Activated T-cell treated with anti-CD3 and anti-CD28 coated beads, Interleukin-2, amount 50 U/mL, for 24 hours (primary cell): ENCODE measurements around the gene SLC49A4.

Source experiments
- DNase-seq: peaks from one replicate; pipeline ENCODE4 v3.0.0-alpha.2; 2020
- H3K27ac Mint-ChIP-seq: 2 replicates; pipeline ENCODE4 v1.8.0; 2020; ENCODE audit warnings: mild to moderate bottlenecking, mixed read lengths
- H3K27me3 Mint-ChIP-seq: 2 replicates; pipeline ENCODE4 v1.8.0; 2020; ENCODE audit warnings: mixed read lengths
- H3K36me3 Mint-ChIP-seq: 2 replicates; pipeline ENCODE4 v1.8.0; 2020; ENCODE audit warnings: low read depth, mixed read lengths
- H3K4me1 Mint-ChIP-seq: 2 replicates; pipeline ENCODE4 v1.8.0; 2020; ENCODE audit warnings: low read depth, mixed read lengths
- H3K4me3 Mint-ChIP-seq: 2 replicates; pipeline ENCODE4 v1.8.0; 2020; ENCODE audit warnings: mild to moderate bottlenecking, moderate library complexity, mixed read lengths
- H3K9me3 Mint-ChIP-seq: 2 replicates; pipeline ENCODE4 v1.8.0; 2020; ENCODE audit warnings: mixed read lengths

SLC49A4 gene

DNA sequence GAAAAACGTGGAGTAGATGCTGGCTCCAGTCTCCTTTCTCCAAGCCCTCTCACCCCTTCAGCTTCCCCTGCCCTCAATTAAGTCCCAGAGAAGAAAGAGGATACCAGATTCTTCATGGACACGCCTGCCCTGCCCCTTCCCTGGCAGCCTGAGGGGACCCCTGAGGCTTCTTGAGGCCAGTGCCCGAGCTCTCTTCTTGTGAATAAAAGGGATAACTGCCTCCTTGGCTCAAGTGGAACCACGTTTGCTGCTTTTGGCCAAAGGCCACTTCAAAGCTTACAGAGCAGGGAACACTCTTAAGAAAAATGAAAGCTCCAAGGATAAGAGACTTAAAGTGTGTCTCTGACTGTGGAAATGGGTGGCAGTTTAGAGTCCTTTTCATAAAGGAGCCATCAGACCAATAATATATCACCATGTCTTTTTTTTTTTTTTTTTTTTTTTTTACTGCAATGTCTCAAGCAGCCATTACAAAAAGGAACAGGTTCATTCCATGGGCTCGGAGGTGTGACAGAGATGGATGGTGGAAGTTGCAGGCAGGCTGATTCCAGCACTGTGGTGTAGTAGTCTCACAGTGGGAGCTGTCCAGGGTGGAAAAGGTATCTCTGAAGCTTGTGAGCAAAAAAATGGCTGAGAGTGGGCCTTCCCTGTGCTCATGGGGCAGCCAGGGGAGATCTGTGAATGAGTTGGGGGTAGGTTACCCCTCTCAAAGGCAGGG lies 123.9 kb downstream of the SLC49A4 start:
- no peak for DNase-seq
- peaks cover 16% of the 10 kb centered on the region for H3K4me1 Mint-ChIP-seq
- H3K9me3 Mint-ChIP-seq: no peaks in the 10 kb centered on the region
- H3K27me3 Mint-ChIP-seq: peaks cover 28% of the 10 kb centered on the region
- no peak overlapping the region for H3K27ac Mint-ChIP-seq
- H3K36me3 Mint-ChIP-seq: no peaks in the 10 kb centered on the region
- H3K4me3 Mint-ChIP-seq: no peak overlapping the region

DNA sequence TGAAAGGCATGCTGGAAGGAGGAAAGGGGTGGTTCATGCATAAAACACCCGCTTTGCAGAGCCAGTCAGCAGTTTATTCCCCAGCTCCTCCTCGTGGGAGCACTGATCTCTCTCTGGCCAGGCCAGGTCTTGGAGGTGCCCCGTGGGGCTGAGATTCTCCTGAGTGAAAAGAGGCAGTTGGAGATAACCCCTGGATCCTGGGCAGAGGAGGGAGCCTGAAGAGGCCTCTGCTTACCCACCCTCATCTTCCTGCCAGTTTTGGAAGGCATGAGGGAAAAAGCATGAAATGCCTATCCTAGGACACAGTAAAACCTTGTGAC lies 124.4 kb downstream of the SLC49A4 start:
- Mint-ChIP-seq H3K27ac (no peak overlapping the region), H3K9me3 (no peaks in the 10 kb centered on the region), H3K36me3 (no peaks in the 10 kb centered on the region), H3K4me3 (no peak overlapping the region), H3K27me3 (peaks cover 23% of the 10 kb centered on the region), H3K4me1 (peaks cover 16% of the 10 kb centered on the region)
- DNase-seq: no peak

DNA sequence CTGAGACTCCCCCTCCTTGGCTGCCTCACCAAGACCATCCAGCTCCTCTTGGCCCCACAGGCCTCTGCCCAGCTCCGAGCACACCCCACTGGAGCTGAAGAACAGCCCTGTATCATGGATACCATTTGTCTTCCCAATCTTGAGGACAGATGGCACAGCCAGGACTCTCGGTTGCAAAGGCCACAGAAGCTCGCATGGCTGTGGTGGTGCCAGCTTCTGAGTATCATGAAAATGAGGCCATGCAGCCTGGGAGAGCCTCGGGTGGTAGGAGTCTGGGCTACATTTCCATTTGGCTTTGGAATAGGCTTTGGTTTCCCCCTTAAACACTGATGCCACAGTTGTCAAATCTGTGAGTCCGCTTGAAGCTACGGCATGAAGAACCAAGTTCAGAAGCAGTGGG lies 126.1 kb downstream of the SLC49A4 start:
- no peaks in the 10 kb centered on the region for H3K9me3 Mint-ChIP-seq
- H3K27me3 Mint-ChIP-seq: peaks cover 22% of the 10 kb centered on the region
- no peak overlapping the region for H3K4me3 Mint-ChIP-seq
- no peak overlapping the region for H3K27ac Mint-ChIP-seq
- H3K36me3 Mint-ChIP-seq: no peaks in the 10 kb centered on the region
- DNase-seq: no peak
- H3K4me1 Mint-ChIP-seq: peaks cover 12% of the 10 kb centered on the region

DNA sequence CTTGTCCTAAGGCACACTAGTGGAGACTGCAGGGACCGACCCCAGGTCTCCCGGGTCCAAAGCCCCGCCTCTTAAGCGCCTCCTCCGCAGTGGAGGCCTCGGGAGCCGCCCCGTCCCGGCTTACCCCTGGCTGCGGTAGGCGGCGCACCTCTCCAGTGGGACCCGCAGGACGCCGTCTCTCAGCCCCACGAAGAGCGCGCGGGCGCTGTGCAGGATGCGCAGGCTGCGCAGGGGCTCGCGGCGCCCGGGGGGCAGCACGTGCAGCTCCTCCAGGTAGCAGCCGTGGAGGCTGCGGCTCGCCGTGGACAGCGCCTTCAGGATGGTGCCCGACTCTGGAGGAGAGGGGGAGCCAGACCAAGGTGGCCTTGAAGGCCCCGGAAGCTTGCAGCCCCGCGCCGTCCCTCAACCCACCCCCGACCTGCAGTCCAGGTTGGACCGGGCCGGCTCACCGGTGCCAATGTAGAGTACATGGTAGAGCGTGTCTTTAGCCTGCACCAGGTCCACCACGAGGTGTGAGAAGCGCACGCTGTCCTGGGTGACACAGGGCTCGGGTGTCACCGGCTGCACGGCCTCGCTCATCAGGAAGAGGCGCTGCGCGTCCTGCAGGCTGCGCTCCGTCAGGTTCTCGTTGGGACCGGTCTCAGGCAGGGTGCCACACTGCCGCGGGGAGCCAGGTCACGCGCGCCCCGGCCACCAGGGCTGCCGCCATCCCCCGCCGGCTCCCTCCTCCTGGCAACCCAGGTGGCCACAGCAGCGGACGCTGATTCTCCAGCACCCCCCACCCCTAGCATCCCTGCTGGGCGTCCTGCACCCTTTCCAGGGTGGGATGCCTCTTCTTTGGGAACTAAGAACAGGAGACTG lies 127.2 kb downstream of the SLC49A4 start:
- Mint-ChIP-seq H3K4me1 (peaks cover 7% of the 10 kb centered on the region), H3K36me3 (no peaks in the 10 kb centered on the region), H3K27ac (no peak overlapping the region), H3K9me3 (no peaks in the 10 kb centered on the region), H3K4me3 (peak overlapping the region; percentile 19), H3K27me3 (peaks cover 19% of the 10 kb centered on the region)
- peak; percentile 53 for DNase-seq

DNA sequence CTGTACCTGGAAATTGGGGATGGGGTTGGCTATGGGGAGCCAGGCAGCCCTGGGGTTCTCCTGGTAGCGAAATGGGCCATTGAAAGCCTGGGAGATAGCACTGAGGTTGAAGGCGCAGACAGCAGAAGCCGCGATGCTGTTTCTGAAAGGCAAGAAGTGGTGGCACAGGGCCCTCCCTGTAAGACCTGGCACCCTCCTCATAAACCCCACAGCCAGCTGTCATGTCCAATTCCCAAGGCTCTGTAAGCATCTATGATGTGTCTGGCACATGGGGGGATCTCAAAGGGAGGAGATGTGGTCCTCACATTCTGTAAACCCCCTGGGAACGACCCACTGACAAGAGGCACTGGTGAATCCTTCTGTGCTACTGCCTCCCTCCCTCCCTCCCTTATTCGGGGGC lies 128.7 kb downstream of the SLC49A4 start:
- Mint-ChIP-seq H3K9me3 (no peaks in the 10 kb centered on the region), H3K27me3 (peaks cover 19% of the 10 kb centered on the region), H3K4me3 (no peak overlapping the region), H3K36me3 (no peaks in the 10 kb centered on the region), H3K4me1 (peaks cover 7% of the 10 kb centered on the region), H3K27ac (no peak overlapping the region)
- DNase-seq: no peak

DNA sequence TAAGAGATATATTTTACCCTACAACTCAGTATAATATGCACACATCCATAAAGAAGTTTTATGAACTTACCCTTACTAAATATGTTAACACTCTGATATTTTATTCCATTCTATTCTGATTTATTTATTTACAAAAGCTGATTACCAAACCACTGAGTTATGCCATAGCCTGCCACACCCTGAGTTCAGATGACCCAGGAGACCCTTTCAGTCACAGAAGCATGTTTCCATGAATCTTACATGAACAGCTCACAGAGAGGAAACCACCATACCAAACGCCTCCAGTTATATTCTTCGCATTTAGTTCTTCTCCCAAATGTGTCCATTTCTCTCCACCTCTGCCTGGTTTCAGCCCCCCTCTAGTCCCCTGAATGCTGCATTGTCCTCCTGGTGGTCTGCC lies 129.2 kb downstream of the SLC49A4 start:
- no peak for DNase-seq
- peaks cover 19% of the 10 kb centered on the region for H3K27me3 Mint-ChIP-seq
- no peak overlapping the region for H3K4me3 Mint-ChIP-seq
- no peaks in the 10 kb centered on the region for H3K36me3 Mint-ChIP-seq
- no peak overlapping the region for H3K27ac Mint-ChIP-seq
- peaks cover 7% of the 10 kb centered on the region for H3K4me1 Mint-ChIP-seq
- no peaks in the 10 kb centered on the region for H3K9me3 Mint-ChIP-seq

DNA sequence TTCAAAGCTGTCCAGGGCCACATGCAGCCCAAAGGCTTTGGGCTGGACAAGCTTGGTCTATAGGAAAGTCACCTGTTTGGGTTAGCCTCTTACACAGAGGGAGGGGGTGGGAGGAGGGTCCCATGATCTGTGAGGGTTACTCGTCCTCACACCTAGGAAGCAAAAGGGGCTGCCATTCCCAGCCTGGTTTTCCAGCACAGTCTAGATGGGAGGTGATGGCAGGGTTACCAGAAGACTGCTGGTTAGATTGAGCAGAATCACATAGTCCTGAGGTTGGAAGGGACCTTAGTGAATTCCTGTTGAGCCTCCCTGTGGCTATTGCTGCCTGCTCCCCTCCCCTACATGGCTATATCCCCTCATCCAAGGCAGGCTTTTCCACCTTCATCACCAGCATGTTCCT lies 130.9 kb downstream of the SLC49A4 start:
- Mint-ChIP-seq H3K4me1 (peaks cover 7% of the 10 kb centered on the region), H3K36me3 (no peaks in the 10 kb centered on the region), H3K9me3 (no peaks in the 10 kb centered on the region), H3K27me3 (peaks cover 9% of the 10 kb centered on the region), H3K4me3 (no peak overlapping the region), H3K27ac (no peak overlapping the region)
- DNase-seq: no peak

DNA sequence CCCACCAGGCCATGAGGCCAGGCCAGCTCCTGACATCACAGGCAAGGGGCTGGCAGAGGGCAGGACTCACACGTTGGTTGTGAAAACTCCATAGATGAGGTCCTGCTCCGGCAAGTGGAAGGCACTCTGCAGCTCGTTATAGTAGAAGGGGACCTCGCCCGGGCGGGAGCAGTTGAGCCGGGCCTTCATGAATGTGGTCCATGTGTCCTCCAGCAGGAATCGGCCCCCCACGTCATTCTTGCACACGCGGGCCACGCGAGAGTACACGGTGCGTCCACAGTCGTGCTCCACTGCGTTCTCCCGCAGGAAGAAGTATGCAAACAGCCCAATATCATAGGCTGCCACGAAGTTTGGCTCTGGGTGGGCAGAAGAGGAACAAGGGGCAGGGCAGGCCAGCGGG lies 131.5 kb downstream of the SLC49A4 start:
- H3K9me3 Mint-ChIP-seq: no peaks in the 10 kb centered on the region
- no peak overlapping the region for H3K27ac Mint-ChIP-seq
- H3K4me3 Mint-ChIP-seq: no peak overlapping the region
- no peak for DNase-seq
- no peaks in the 10 kb centered on the region for H3K36me3 Mint-ChIP-seq
- H3K27me3 Mint-ChIP-seq: peaks cover 3% of the 10 kb centered on the region
- peaks cover 7% of the 10 kb centered on the region for H3K4me1 Mint-ChIP-seq

DNA sequence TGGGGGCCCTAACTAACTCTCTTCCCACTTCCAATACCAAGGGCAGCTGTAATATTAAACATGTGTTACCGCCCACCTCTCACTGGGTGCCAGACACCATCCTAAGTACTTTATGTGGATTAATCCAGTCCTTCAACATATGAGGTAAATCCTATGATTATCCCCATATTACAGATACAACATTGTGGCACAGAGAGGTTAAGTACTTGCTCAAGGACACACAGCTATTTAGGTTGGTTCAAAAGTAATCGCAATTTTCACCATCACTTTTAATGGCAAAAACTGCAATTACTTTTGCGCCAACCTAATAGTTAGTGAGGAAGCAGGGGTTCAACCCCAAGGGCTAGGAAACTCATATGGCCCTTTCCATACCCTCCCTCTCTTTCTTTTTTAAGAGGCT lies 131.9 kb downstream of the SLC49A4 start:
- no peak overlapping the region for H3K27ac Mint-ChIP-seq
- H3K4me1 Mint-ChIP-seq: peaks cover 4% of the 10 kb centered on the region
- H3K9me3 Mint-ChIP-seq: no peaks in the 10 kb centered on the region
- no peaks in the 10 kb centered on the region for H3K27me3 Mint-ChIP-seq
- H3K4me3 Mint-ChIP-seq: no peak overlapping the region
- DNase-seq: no peak
- no peaks in the 10 kb centered on the region for H3K36me3 Mint-ChIP-seq

DNA sequence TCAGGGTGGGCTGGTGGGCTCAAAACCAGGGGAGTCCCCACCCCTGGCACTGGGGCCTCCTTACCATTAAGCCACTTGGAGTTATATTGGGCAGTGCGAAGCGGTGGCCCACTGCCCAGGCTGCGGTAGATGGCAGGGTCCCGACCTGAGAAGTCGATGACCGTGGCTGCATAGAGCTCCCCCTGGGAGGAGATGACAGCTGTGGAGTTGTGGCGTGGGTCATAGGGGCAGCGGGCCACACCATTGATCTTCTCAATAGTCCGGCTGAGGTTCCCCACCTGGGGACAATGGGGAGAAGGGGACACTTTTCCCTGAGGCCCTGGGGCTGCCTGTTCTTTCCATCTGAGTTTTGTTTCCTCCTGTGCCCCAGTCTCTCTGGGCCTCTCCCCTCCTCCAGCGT lies 132.9 kb downstream of the SLC49A4 start:
- no peak for DNase-seq
- Mint-ChIP-seq H3K9me3 (no peaks in the 10 kb centered on the region), H3K27me3 (no peaks in the 10 kb centered on the region), H3K4me3 (no peak overlapping the region), H3K4me1 (no peaks in the 10 kb centered on the region), H3K36me3 (no peaks in the 10 kb centered on the region), H3K27ac (no peak overlapping the region)

DNA sequence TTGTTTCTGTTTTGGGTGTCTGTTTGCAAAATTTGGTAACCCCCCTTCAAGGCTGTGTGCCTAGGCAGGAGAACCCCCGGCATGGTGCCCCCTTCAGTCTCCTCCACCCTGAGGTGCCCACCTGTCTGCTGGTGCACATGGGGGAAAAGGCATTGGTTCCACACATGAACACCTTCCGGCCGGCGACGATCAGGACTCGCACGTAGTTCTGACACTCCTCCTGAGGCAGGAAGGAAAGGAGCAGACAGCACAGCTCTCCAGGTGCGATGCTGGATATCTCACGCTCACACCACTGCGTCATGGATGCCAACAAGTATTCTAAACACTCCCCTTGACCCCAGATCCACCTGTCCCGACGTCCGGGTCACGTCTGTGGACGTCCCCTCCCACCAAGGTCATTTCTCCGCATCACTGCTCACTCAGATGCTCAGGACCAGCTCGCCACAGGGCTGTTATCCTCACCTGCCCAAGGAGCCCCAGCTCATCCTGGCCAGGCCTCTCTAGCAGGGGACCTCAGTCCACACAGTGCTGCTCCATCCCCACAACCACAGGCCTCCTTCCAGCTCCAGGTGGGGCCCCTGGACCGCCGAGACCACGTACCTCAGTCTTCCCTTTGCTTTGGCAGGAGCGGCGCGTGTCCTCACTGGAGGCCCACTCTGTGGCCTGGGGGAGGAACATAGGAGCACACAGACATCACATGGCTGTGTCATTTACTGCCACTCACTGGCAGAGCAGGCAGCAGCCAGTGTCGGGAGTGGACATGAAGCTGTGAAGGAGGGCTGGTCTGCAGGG lies 133.7 kb downstream of the SLC49A4 start:
- no peaks in the 10 kb centered on the region for H3K27me3 Mint-ChIP-seq
- no peak overlapping the region for H3K4me3 Mint-ChIP-seq
- H3K36me3 Mint-ChIP-seq: no peaks in the 10 kb centered on the region
- no peak for DNase-seq
- no peaks in the 10 kb centered on the region for H3K9me3 Mint-ChIP-seq
- no peaks in the 10 kb centered on the region for H3K4me1 Mint-ChIP-seq
- no peak overlapping the region for H3K27ac Mint-ChIP-seq

DNA sequence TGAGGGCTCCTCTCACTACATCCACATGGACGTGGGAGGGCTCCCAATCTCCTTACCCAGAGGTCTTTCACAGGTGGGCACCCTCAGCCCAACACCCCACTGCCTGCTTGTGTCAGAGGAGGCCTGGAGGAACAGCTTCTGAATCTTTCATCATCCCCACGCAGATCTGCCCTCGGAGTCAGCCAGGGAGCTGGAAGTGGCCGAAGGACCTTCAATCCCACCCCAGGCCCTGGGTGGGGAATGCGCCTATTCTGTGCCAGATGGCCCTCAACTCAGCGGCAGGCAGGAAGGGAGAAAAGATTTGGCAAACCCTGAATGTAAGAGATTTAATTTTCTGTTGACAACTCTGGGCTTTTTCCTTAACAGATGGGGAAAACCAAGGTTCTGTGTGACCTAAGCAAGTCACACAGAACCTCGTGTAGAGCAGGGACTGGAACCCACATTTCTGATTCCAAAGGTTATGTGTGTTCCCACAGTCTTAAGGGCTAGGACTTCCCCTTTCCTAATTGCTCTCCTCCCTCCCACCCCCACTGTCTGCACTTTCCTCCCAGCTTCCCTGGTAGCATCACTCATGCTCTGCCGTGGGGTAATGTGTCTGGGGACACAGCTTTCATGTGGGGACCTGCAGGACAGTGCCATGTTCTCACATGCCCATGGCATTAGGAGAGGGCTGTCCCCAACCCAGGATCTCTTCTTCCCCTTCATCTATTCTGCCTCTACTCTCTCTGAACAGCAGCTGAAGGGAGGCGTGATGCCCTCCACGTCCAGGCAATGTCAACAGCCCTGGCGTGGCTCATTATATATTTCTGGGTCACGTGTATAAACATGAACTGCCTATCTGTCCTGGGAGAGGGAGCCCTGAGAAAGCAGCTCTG lies 134.6 kb downstream of the SLC49A4 start:
- H3K27me3 Mint-ChIP-seq: no peaks in the 10 kb centered on the region

DNA sequence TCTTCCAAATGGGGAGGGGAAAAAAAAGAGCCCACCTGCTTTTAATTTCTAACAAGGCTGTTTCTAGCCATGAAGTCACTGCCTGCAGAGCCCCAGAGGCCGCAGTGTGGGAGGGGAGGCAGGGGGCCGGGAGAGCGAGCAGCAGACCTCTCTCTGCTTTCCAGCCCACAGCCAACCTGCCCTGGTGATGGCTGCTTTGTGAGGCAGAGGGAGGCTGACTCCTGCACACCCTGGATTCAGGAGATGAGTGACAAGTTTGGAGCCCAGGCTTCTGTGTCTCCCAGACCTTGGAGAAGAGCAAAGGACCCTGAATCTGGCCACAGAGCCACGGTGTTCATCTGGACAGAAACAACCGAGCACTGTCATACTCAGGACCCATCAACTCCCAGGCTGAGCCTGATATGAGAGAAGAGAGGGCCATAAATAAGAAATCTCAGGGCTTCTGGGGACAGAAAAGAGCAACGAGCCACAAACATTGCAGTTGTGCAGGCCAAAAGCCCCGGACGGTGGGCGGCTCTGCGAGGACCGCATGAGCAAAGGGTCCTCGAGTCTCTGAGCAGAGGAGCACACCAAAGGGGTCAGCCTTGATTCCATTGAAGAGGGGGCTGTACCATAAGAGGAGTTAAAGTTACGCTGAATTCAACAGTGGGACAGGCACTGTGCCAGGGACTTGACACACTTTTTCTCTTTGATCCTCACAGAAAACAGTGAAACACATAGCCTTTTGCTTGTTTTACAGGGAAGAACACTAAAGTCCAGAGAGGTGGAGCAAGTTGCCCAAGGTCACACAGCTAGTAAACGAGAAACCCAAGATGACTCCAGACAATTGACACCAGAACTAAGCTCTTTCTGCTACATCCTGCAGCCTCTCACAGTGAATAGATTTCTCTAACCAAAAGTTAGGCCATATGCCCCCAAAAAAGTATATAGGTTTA lies 135.5 kb downstream of the SLC49A4 start:
- Mint-ChIP-seq H3K27me3 (no peaks in the 10 kb centered on the region), H3K36me3 (no peaks in the 10 kb centered on the region), H3K27ac (no peak overlapping the region), H3K9me3 (no peaks in the 10 kb centered on the region), H3K4me3 (no peak overlapping the region), H3K4me1 (no peaks in the 10 kb centered on the region)
- DNase-seq: no peak

More for the DNA sequence above, 134.6 kb downstream of the SLC49A4 start:
- Mint-ChIP-seq H3K27ac (no peak overlapping the region), H3K36me3 (no peaks in the 10 kb centered on the region), H3K4me1 (no peaks in the 10 kb centered on the region), H3K4me3 (no peak overlapping the region), H3K9me3 (no peaks in the 10 kb centered on the region)
- DNase-seq: no peak
